Glutamatergic neuron (in vitro differentiated cells): ENCODE results near the gene CS. TPM values are rescaled to one million over a fixed set of nuclear protein-coding genes. Genes with fewer than 3 reads are reported as not detected.

ENCODE experiments used
- DNase-seq: peaks from one replicate; pipeline ENCODE4 v3.0.0; 2022
- H3K27ac Mint-ChIP-seq: one replicate; pipeline ENCODE4 v1.8.0; 2020; ENCODE audit warnings: mild to moderate bottlenecking, mixed read lengths, inconsistent platforms; ENCODE audit not compliant: unreplicated experiment
- H3K27me3 Mint-ChIP-seq: one replicate; pipeline ENCODE4 v1.8.0; 2020; ENCODE audit warnings: mild to moderate bottlenecking, moderate library complexity, mixed read lengths, inconsistent platforms; ENCODE audit not compliant: unreplicated experiment
- H3K36me3 Mint-ChIP-seq: one replicate; pipeline ENCODE4 v1.8.0; 2020; ENCODE audit warnings: mild to moderate bottlenecking, mixed read lengths, inconsistent platforms; ENCODE audit not compliant: unreplicated experiment
- H3K4me1 Mint-ChIP-seq: one replicate; pipeline ENCODE4 v1.8.0; 2020; ENCODE audit warnings: mild to moderate bottlenecking, low read depth, mixed read lengths, inconsistent platforms; ENCODE audit not compliant: unreplicated experiment
- H3K4me3 Mint-ChIP-seq: one replicate; pipeline ENCODE4 v1.8.0; 2020; ENCODE audit warnings: mild to moderate bottlenecking, mixed read lengths, inconsistent platforms; ENCODE audit not compliant: unreplicated experiment
- H3K9me3 Mint-ChIP-seq: one replicate; pipeline ENCODE4 v1.8.0; 2020; ENCODE audit warnings: mild to moderate bottlenecking, moderate library complexity, mixed read lengths, inconsistent platforms; ENCODE audit not compliant: unreplicated experiment
- CTCF ChIP-seq: fragments of 200-600 bp; sonication (generic); IDR thresholded peaks from one replicate; pipeline ENCODE4 v1.5.0; 2021; ENCODE audit not compliant: partially characterized antibody, unreplicated experiment
- total RNA-seq: library from RNA; stranded (reverse); fragmentation: NEBNext Ultra II Directional; extraction: Animal tissue kit (Norgen Biotek cat#: 25700); gene quantifications from one replicate; pipeline ENCODE4 v1.2.1, GENCODE V29; 2021; ENCODE audit not compliant: unreplicated experiment

CS gene
- total RNA-seq, 1 donor from 2014 or later: 257 TPM

- peak; percentile 65 for DNase-seq
- no peaks in the 10 kb centered on the region for H3K36me3 Mint-ChIP-seq
- peaks cover 2% of the 10 kb centered on the region for H3K9me3 Mint-ChIP-seq
- peaks cover 2% of the 10 kb centered on the region for H3K27me3 Mint-ChIP-seq
- H3K4me3 Mint-ChIP-seq: peak overlapping the region; percentile 92
- peak overlapping the region; percentile 79 for H3K27ac Mint-ChIP-seq
- peaks cover 5% of the 10 kb centered on the region for H3K4me1 Mint-ChIP-seq
- no peak for TF ChIP-seq CTCF
Measured at GRCh38 chr12:56257491-56258067, 42.6 kb downstream of the CS start.

GRCh38 chr12:56257071-56257470, 43.1 kb downstream of the CS start:
- TF ChIP-seq CTCF: no peak
- Mint-ChIP-seq H3K27ac (no peak overlapping the region), H3K36me3 (no peaks in the 10 kb centered on the region), H3K4me3 (peak overlapping the region; percentile 92), H3K27me3 (peaks cover 2% of the 10 kb centered on the region), H3K9me3 (peaks cover 2% of the 10 kb centered on the region), H3K4me1 (peaks cover 5% of the 10 kb centered on the region)
- no peak for DNase-seq

GRCh38 chr12:56256326-56256960, 43.7 kb downstream of the CS start:
- TF ChIP-seq CTCF: no peak
- Mint-ChIP-seq H3K9me3 (peaks cover under 1% of the 10 kb centered on the region), H3K4me3 (peak overlapping the region; percentile 92), H3K4me1 (peaks cover 5% of the 10 kb centered on the region), H3K36me3 (no peaks in the 10 kb centered on the region), H3K27me3 (peaks cover 2% of the 10 kb centered on the region), H3K27ac (peak overlapping the region; percentile 0)
- DNase-seq: peak; percentile 50

- H3K9me3 Mint-ChIP-seq: no peaks in the 10 kb centered on the region
Measured at GRCh38 chr12:56255671-56256070, 44.5 kb downstream of the CS start.

More at GRCh38 chr12:56255671-56256070, 44.5 kb downstream of the CS start:
- Mint-ChIP-seq H3K36me3 (no peaks in the 10 kb centered on the region), H3K27me3 (peaks cover 2% of the 10 kb centered on the region), H3K4me1 (peaks cover 5% of the 10 kb centered on the region), H3K27ac (no peak overlapping the region), H3K4me3 (no peak overlapping the region)
- TF ChIP-seq CTCF: no peak
- DNase-seq: no peak
